Loucy (cell line): ENCODE data around the gene SLC23A2.
"Not testable (repeated sequence)": the region's sequence is repeated elsewhere in the genome, so short reads cannot be mapped to it uniquely, and the experiment has no call there.

Experiments used
- H2AFZ ChIP-seq: fragments of 200-600 bp; sonication (generic); 2 replicates; pipeline ENCODE4 v1.6.0; 2016; ENCODE audit warnings: antibody characterized with exemption, mild to moderate bottlenecking, low read length, moderate library complexity
- H3F3A ChIP-seq: fragments of 200-600 bp; 2 replicates; pipeline ENCODE4 v1.6.0; 2016; ENCODE audit warnings: antibody characterized with exemption, low read depth, mild to moderate bottlenecking
- H3K27me3 ChIP-seq: fragments of 200-600 bp; sonication (generic); 2 replicates; pipeline ENCODE4 v1.6.1; 2014; ENCODE audit warnings: low read length, mild to moderate bottlenecking; ENCODE audit not compliant: insufficient read depth, poor library complexity, severe bottlenecking
- H3K36me3 ChIP-seq: fragments of 200-600 bp; sonication (generic); 2 replicates; pipeline ENCODE4 v1.6.1; 2016; ENCODE audit warnings: low read length; ENCODE audit not compliant: insufficient read depth
- H3K4me1 ChIP-seq: fragments of 200-600 bp; sonication (generic); 2 replicates; pipeline ENCODE4 v1.5.1; 2014; ENCODE audit warnings: low read length, mild to moderate bottlenecking; ENCODE audit not compliant: insufficient read depth, poor library complexity, severe bottlenecking
- H3K4me2 ChIP-seq: fragments of 200-600 bp; sonication (generic); 2 replicates; pipeline ENCODE4 v1.6.0; 2014; ENCODE audit warnings: antibody characterized with exemption, low read length, low read depth, mild to moderate bottlenecking; ENCODE audit not compliant: poor library complexity, severe bottlenecking
- H3K4me3 ChIP-seq: fragments of 200-600 bp; sonication (generic); 2 replicates; pipeline ENCODE4 v1.5.1; 2014; ENCODE audit warnings: low read length, mild to moderate bottlenecking, mixed read lengths; ENCODE audit not compliant: poor library complexity, severe bottlenecking
- H3K79me2 ChIP-seq: fragments of 200-600 bp; sonication (generic); 2 replicates; pipeline ENCODE4 v1.6.1; 2014; ENCODE audit warnings: low read length; ENCODE audit not compliant: insufficient read depth
- H3K9ac ChIP-seq: fragments of 200-600 bp; sonication (generic); 2 replicates; pipeline ENCODE4 v1.6.0; 2014; ENCODE audit warnings: mild to moderate bottlenecking, low read depth, low read length, moderate library complexity; ENCODE audit not compliant: poor library complexity, severe bottlenecking
- H3K9me2 ChIP-seq: fragments of 200-600 bp; sonication (generic); replicated peaks from 2 replicates; pipeline ENCODE4 v1.6.1; 2016; ENCODE audit warnings: low read depth, low read length, mixed read lengths
- H3K9me3 ChIP-seq: fragments of 200-600 bp; sonication (generic); 2 replicates; pipeline ENCODE4 v1.6.1; 2014; ENCODE audit warnings: mild to moderate bottlenecking, antibody characterized with exemption, low read length, low read depth; ENCODE audit not compliant: insufficient read depth
- H4K20me1 ChIP-seq: fragments of 200-600 bp; sonication (generic); 2 replicates; pipeline ENCODE4 v1.6.0; 2014; ENCODE audit warnings: antibody characterized with exemption, low read length, mild to moderate bottlenecking; ENCODE audit not compliant: insufficient read depth, poor library complexity, severe bottlenecking
- EZH2phosphoT487 ChIP-seq: fragments of 200-600 bp; IDR thresholded peaks from 2 replicates; pipeline ENCODE4 v1.6.1; 2018; ENCODE audit warnings: antibody characterized with exemption, mild to moderate bottlenecking, moderate library complexity, borderline replicate concordance
- TF ChIP-seq, protein P1 (sequence below): fragments of 200-600 bp; sonication (generic); conservative IDR thresholded peaks from 2 replicates; pipeline ENCODE4 v1.5.1; 2014; ENCODE audit warnings: mild to moderate bottlenecking, antibody characterized with exemption, low read length

SLC23A2 gene

DNA sequence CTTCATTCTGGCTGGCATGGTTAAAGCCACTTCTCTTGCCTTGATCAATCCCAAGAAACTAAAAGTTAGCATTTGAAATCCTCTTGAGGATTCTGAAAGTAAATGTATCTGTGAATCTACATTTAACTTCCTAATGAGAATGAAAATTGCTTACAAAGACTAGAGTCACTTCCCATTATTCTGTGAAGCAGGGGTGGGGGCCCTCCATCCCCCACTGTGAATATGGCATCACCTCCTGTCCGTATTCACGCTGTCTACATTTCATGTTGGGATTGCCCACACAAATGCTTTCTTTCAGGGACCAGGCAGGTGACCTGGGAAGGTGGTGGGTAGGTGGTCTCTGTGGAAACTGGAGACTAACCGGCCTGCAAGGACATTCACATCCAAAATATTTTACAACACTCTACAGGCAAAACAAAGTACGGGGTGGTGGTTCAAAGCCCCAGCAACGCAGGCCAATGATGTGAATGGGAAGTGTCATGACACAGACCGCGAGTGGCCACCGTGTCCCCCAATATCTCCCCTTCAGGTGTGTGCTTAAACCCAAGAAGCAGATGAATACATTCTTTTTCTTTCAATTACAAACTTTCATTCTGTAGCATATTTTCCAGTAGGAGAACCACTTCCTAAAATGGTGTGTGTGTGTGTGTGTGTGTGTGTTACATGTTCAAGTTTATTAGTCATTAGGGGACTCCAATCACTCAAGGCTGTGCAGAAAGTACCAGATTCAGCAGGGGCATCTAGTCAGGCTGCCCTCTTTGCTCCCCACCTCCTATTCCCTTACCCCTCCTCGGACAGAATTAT, 147.4 kb downstream of the SLC23A2 start:
- Histone ChIP-seq H3K9me2 (no peaks in the 10 kb centered on the region), H3K4me3 (no peak overlapping the region), H3K36me3 (peaks cover 28% of the 10 kb centered on the region; the same call in 1 of the 2 replicates), H3K4me2 (no peak overlapping the region), H3K27me3 (no peaks in the 10 kb centered on the region), H2AFZ (no peak overlapping the region), H3K79me2 (no peaks in the 10 kb centered on the region), H3K9me3 (no peaks in the 10 kb centered on the region), H3F3A (no peaks in the 10 kb centered on the region), H4K20me1 (no peaks in the 10 kb centered on the region), H3K9ac (no peak overlapping the region), H3K4me1 (no peaks in the 10 kb centered on the region)
- no peak for TF ChIP-seq EZH2phosphoT487
- TF ChIP-seq, protein P1, sequence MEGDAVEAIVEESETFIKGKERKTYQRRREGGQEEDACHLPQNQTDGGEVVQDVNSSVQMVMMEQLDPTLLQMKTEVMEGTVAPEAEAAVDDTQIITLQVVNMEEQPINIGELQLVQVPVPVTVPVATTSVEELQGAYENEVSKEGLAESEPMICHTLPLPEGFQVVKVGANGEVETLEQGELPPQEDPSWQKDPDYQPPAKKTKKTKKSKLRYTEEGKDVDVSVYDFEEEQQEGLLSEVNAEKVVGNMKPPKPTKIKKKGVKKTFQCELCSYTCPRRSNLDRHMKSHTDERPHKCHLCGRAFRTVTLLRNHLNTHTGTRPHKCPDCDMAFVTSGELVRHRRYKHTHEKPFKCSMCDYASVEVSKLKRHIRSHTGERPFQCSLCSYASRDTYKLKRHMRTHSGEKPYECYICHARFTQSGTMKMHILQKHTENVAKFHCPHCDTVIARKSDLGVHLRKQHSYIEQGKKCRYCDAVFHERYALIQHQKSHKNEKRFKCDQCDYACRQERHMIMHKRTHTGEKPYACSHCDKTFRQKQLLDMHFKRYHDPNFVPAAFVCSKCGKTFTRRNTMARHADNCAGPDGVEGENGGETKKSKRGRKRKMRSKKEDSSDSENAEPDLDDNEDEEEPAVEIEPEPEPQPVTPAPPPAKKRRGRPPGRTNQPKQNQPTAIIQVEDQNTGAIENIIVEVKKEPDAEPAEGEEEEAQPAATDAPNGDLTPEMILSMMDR, result no peak

DNA sequence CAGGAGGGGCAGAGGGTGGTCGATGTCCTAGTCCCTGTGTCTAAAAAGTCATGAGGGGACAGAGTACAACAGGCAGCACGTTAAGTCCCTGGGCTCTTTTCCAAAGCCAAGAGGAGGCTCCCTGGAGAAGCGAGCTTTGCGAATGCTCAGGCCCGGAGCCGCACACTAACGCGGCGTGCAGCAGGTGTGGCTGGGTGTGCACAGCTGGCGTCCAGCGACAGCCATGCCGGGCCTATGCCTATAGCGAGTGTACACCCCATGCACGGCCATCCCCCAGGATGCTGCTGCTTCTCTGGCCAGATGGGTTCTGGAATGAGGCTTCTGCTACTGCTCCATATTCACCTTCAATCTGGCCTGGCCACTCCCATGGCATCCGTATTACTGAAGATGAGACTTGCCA, 148.3 kb downstream of the SLC23A2 start:
- H4K20me1 ChIP-seq, result no peaks in the 10 kb centered on the region
- no peaks in the 10 kb centered on the region for H3K4me1 ChIP-seq
- no peaks in the 10 kb centered on the region for H3K27me3 ChIP-seq
- no peak overlapping the region for H2AFZ ChIP-seq
- H3K9me2 ChIP-seq, result no peaks in the 10 kb centered on the region
- peaks cover 19% of the 10 kb centered on the region; the same call in 1 of the 2 replicates for H3K36me3 ChIP-seq
- H3K4me2 ChIP-seq, result no peak overlapping the region
- no peaks in the 10 kb centered on the region for H3F3A ChIP-seq
- TF ChIP-seq, protein P1, result no peak
- TF ChIP-seq EZH2phosphoT487, result no peak
- no peaks in the 10 kb centered on the region for H3K9me3 ChIP-seq
- no peak overlapping the region for H3K4me3 ChIP-seq
- no peaks in the 10 kb centered on the region for H3K79me2 ChIP-seq
- no peak overlapping the region for H3K9ac ChIP-seq

DNA sequence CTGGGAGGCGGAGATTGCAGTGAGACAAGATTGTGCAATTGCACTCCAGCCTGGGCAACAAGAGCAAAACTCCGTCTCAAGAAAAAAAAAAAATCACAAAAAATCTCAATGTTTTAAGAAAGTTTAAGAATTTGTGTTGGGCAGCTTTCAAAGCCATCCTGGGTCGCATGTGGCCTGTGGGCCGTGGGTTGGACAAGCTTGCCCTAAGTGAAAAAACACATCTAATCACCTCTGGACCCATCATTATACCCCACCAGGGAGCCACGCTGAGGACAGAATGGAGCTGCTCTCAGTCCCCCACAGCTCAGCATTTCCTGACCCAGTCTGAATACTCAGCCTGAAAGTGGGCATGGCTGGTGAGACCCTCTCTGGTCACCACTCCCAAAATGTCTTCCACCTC, 150.3 kb downstream of the SLC23A2 start:
- H3K4me2 ChIP-seq, result no peak overlapping the region
- H4K20me1 ChIP-seq, result no peaks in the 10 kb centered on the region
- no peaks in the 10 kb centered on the region for H3K9me3 ChIP-seq
- H3K9me2 ChIP-seq, result no peaks in the 10 kb centered on the region
- no peaks in the 10 kb centered on the region for H3K79me2 ChIP-seq
- H3K4me1 ChIP-seq, result no peaks in the 10 kb centered on the region
- H3K27me3 ChIP-seq, result no peaks in the 10 kb centered on the region
- peaks cover 4% of the 10 kb centered on the region; the same call in 1 of the 2 replicates for H3K36me3 ChIP-seq
- TF ChIP-seq EZH2phosphoT487, result no peak
- TF ChIP-seq, protein P1, result no peak
- H2AFZ ChIP-seq, result no peak overlapping the region
- H3F3A ChIP-seq, result no peaks in the 10 kb centered on the region
- no peak overlapping the region for H3K4me3 ChIP-seq
- H3K9ac ChIP-seq, result no peak overlapping the region

DNA sequence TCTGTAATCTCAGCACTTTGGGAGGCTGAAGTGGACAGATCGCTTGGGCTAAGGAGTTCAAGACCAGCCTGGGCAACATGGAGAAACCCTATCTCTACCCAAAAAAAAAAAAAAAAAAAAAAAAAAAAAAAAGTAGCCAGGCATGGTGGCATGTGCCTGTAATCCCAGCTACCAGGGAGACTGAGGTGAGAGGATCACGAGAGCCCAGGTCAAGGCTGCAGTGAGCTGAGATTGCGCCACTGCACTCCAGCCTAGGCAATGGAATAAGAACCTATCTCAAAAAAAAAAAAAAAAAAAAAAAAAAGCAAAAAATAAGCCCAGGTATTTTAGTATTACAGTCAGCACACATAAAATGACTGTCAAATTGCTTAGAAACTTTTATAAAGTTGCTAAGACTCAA, 152.5 kb downstream of the SLC23A2 start:
- H3K4me1 ChIP-seq, H3K4me2 ChIP-seq: not testable (repeated sequence)

More for the DNA sequence above, 152.5 kb downstream of the SLC23A2 start:
- H3K36me3 ChIP-seq, H3K9ac ChIP-seq, H3K79me2 ChIP-seq, H3K27me3 ChIP-seq, H4K20me1 ChIP-seq, H3K9me3 ChIP-seq, H3K4me3 ChIP-seq, H2AFZ ChIP-seq, H3F3A ChIP-seq, H3K9me2 ChIP-seq: not testable (repeated sequence)
